ENCODE results near the gene ERFL. TPM values are rescaled to one million over a fixed set of nuclear protein-coding genes. Genes with fewer than 3 reads are reported as not detected.
"Not testable (repeated sequence)": the region's sequence is repeated elsewhere in the genome, so short reads cannot be mapped to it uniquely, and the experiment has no call there.

Gene ERFL
- total and polyA plus RNA-seq, 10 donors, result 0.46 to 3.0 (median 2.1) TPM

DNA sequence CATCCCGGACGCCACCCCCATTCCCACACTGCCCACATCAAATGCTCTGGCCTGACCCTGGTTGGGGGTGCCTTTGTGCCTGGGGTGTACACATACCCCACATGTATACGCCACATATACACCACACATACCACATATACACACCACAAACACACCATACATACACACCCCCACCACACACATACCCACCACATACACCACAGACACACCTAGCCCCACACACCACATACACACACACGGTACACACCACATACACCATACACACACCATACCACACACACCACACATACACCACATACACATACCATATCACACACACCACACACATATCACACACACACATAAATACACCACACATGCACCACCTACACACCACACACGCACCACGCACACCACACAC is 10.2 kb downstream of the ERFL start:
- intact Hi-C loops (cut with DNase I; ENCODE audit: low total_unique reads), result no loop called here
- TF ChIP-seq CTCF (IDR thresholded peaks at IDR 0.05 in 8 of 11, conservative IDR thresholded peaks at IDR 0.05 in 3 of 11), result no peak
- no peak for TF ChIP-seq POLR2AphosphoS5 (IDR thresholded peaks at IDR 0.05)
- no peak for TF ChIP-seq POLR2A (IDR thresholded peaks at IDR 0.05)

DNA sequence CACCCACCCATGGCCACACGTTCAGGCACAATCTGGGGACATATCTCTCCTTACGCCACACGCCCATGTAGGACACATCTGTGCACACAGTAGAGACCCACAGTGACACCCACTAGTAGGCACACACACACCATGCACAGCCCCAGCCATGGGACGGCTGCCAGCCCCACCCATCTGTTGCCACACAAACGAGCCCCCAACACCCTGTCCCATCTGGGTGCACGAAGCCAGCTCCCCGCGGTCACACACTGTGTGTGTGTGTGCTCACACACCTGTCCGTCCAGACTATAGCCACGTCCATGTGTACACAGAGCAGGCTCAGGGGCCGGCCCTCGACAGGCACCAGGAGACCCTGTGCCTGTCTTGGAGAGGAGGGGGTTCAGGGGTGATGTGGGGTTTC is 10.6 kb downstream of the ERFL start:
- Histone ChIP-seq H3K4me1 (peaks cover 0 to 60% (median 34%) of the 10 kb centered on the region in 6 donors), H3K9me3 (no peaks in the 10 kb centered on the region), H3K36me3 (no peaks in the 10 kb centered on the region), H3K4me3 (no peak overlapping the region), H3K27ac (no peak overlapping the region), H3K27me3 (replicated peaks in 1 of 7) (peaks cover 3 to 85% (median 72%) of the 10 kb centered on the region in 7 donors)
- WGBS, 5 donors, result 59 to 68% (median 65%) methylated on average over 11 to 12 of the region's 12 CpGs
- TF ChIP-seq POLR2A (IDR thresholded peaks at IDR 0.05), result no peak
- TF ChIP-seq CTCF (IDR thresholded peaks at IDR 0.05 in 8 of 11, conservative IDR thresholded peaks at IDR 0.05 in 3 of 11), result no peak
- TF ChIP-seq POLR2AphosphoS5 (IDR thresholded peaks at IDR 0.05), result no peak
- DNase-seq, result no peak
- intact Hi-C loops (cut with DNase I; ENCODE audit: low total_unique reads), result no loop called here

More for the DNA sequence above, 10.2 kb downstream of the ERFL start:
- H3K4me3 ChIP-seq, result no peak overlapping the region
- WGBS, 5 donors, result 72 to 82% (median 73%) methylated on average over 6 of the region's 6 CpGs
- H3K36me3 ChIP-seq, result no peaks in the 10 kb centered on the region
- peaks cover 3 to 85% (median 72%) of the 10 kb centered on the region in 7 donors for H3K27me3 ChIP-seq (replicated peaks in 1 of 7)
- H3K4me1 ChIP-seq, result peaks cover 0 to 60% (median 31%) of the 10 kb centered on the region in 6 donors
- DNase-seq, result no peak
- no peak overlapping the region for H3K27ac ChIP-seq
- H3K9me3 ChIP-seq, result no peaks in the 10 kb centered on the region

DNA sequence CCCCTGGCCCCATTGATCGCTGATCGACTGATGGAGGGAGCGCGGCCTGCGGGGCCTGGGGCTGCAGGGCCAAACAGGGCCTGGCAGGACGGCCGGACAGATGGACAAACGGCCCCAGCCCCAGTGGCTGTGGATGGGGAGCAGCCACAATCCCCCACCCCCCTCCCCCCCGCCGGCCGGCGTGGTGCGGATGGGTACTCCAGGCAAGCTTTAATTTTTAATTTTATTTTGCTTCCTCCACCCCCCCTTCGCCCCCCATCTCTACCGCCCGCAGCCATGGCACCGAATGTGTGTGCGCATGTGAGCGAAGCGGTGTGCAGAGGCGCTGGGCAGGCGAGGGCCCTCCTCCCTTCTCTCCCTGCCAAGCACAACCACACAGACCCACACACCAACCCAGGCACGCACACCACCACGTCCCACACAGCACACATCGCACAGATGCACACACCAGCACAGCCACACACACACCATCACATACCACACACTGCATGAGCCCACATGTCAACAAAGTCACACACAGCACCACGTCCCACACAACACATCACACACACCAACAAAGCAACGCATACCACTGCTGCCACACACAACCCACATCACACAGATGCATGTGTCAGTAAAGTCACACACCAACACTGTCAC is 12.4 kb downstream of the ERFL start:
- H3K4me3 ChIP-seq, result peak overlapping the region in 1 of 8 donors; percentile 51
- no peak overlapping the region for H3K27ac ChIP-seq
- DNase-seq, result no peak
- intact Hi-C loops (cut with DNase I; ENCODE audit: low total_unique reads), result no loop called here
- WGBS, 5 donors, result 26 to 43% (median 33%) methylated on average over 22 to 27 of the region's 27 CpGs
- H3K4me1 ChIP-seq, result peaks cover 0 to 60% (median 32%) of the 10 kb centered on the region in 6 donors
- TF ChIP-seq POLR2A (IDR thresholded peaks at IDR 0.05) (no peak), POLR2AphosphoS5 (IDR thresholded peaks at IDR 0.05) (peak in 1 of 3 donors; percentile 27), CTCF (IDR thresholded peaks at IDR 0.05 in 8 of 11, conservative IDR thresholded peaks at IDR 0.05 in 3 of 11) (no peak)
- H3K9me3 ChIP-seq, result no peaks in the 10 kb centered on the region
- peaks cover 3 to 84% (median 62%) of the 10 kb centered on the region in 7 donors for H3K27me3 ChIP-seq (replicated peaks in 1 of 7)
- no peaks in the 10 kb centered on the region for H3K36me3 ChIP-seq

DNA sequence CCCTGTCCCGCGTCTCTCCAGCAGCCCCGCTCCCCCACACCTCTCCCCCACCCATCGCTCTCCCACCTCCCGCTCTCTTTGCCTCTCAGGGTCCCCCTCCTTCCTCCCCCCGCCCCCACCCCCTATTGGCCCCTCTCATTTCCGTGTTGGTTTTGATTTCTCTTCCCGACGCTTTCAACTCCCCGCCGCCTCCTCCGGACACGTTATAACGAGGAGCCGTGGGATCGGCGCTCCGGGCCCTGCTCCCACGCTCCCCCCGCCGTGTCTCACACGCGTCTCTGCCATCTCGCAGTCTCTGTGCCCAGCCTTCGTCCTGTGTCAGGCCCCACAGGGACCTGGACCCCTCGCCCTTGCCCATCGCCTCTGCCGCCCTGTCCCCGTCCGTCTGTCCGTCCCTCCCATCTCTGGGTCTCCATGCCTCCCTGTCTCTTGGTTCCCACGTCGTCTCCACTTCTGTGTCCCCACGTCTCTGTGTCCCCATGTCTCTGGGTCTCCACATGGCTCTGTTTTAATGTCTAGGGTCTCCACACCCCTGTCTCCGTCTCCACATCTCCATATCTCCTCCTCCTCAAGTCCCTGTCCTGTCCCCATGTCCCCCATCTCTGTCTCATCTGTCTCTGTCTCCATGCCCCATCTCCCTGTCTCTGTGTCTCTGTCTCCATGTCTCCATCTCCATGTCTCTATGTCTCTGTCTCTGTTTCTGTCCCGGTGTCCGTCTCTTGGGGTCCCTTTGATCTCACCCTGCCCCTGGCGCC is 13.1 kb downstream of the ERFL start:
- H3K27ac ChIP-seq, result no peak overlapping the region
- H3K27me3 ChIP-seq (replicated peaks in 1 of 7), result peaks cover 3 to 77% (median 56%) of the 10 kb centered on the region in 7 donors
- H3K4me3 ChIP-seq, result peak overlapping the region in 1 of 8 donors; percentile 51
- no peak for TF ChIP-seq CTCF (IDR thresholded peaks at IDR 0.05 in 8 of 11, conservative IDR thresholded peaks at IDR 0.05 in 3 of 11)
- TF ChIP-seq POLR2AphosphoS5 (IDR thresholded peaks at IDR 0.05), result peak in 1 of 3 donors; percentile 49
- DNase-seq, result no peak
- H3K4me1 ChIP-seq, result peaks cover 0 to 62% (median 30%) of the 10 kb centered on the region in 6 donors
- H3K36me3 ChIP-seq, result no peaks in the 10 kb centered on the region
- H3K9me3 ChIP-seq, result no peaks in the 10 kb centered on the region
- 5 to 8% (median 6%) methylated on average over 37 to 38 of the region's 38 CpGs for WGBS, 5 donors
- intact Hi-C loops (cut with DNase I; ENCODE audit: low total_unique reads), result no loop called here

- intact Hi-C loops (cut with DNase I; ENCODE audit: low total_unique reads); H3K9me3 ChIP-seq; H3K36me3 ChIP-seq; DNase-seq; H3K4me3 ChIP-seq; H3K27ac ChIP-seq: not testable (repeated sequence)
- 2 to 19% (median 9%) methylated on average over 2 to 5 of the region's 5 CpGs for WGBS, 5 donors
- Histone ChIP-seq H3K4me1 (peaks cover 0 to 63% (median 30%) of the 10 kb centered on the region in 6 donors), H3K27me3 (replicated peaks in 1 of 7) (peaks cover 3 to 74% (median 56%) of the 10 kb centered on the region in 7 donors)
Observed at GRCh38 chr19:41914424-41914834, 13.8 kb downstream of the ERFL start.
